ENCODE data around the gene COTL1. TPM values are rescaled to one million over a fixed set of nuclear protein-coding genes. Genes with fewer than 3 reads are reported as not detected.
"Not testable (repeated sequence)": the region's sequence is repeated elsewhere in the genome, so short reads cannot be mapped to it uniquely, and the experiment has no call there.

The COTL1 gene
- total RNA-seq, 1 donor, result 528 TPM

- no peaks in the 10 kb centered on the region for H3K27me3 ChIP-seq (ENCODE audit: insufficient read depth, low read length)
- no peak overlapping the region for H3K4me3 ChIP-seq (ENCODE audit: low read length)
- peaks cover 63% of the 10 kb centered on the region for H3K4me1 ChIP-seq (ENCODE audit: insufficient read depth, low read length)
- no peaks in the 10 kb centered on the region for H3K9me3 ChIP-seq (ENCODE audit: low read depth, low read length)
Observed at GRCh38 chr16:84565669-84566495, 52.0 kb downstream of the COTL1 start.

GRCh38 chr16:84563786-84564420 is 54.0 kb downstream of the COTL1 start:
- H3K4me1 ChIP-seq (ENCODE audit: insufficient read depth, low read length), result peaks cover 44% of the 10 kb centered on the region
- no peaks in the 10 kb centered on the region for H3K27me3 ChIP-seq (ENCODE audit: insufficient read depth, low read length)
- H3K4me3 ChIP-seq (ENCODE audit: low read length), result no peak overlapping the region
- no peaks in the 10 kb centered on the region for H3K9me3 ChIP-seq (ENCODE audit: low read depth, low read length)

- no peaks in the 10 kb centered on the region for H3K9me3 ChIP-seq (ENCODE audit: low read depth, low read length)
- H3K4me1 ChIP-seq (ENCODE audit: insufficient read depth, low read length), result peaks cover 37% of the 10 kb centered on the region
- H3K27me3 ChIP-seq (ENCODE audit: insufficient read depth, low read length), result no peaks in the 10 kb centered on the region
- H3K4me3 ChIP-seq (ENCODE audit: low read length), result no peak overlapping the region
Observed at GRCh38 chr16:84563064-84563715, 54.7 kb downstream of the COTL1 start.

- Histone ChIP-seq H3K9me3 (ENCODE audit: low read depth, low read length) (no peaks in the 10 kb centered on the region), H3K4me1 (ENCODE audit: insufficient read depth, low read length) (peaks cover 33% of the 10 kb centered on the region)
Observed at GRCh38 chr16:84562174-84562815, 55.6 kb downstream of the COTL1 start.

GRCh38 chr16:84561291-84561690 is 56.6 kb downstream of the COTL1 start:
- H3K4me3 ChIP-seq (ENCODE audit: low read length), result no peak overlapping the region
- H3K9me3 ChIP-seq (ENCODE audit: low read depth, low read length), result no peaks in the 10 kb centered on the region
- H3K4me1 ChIP-seq (ENCODE audit: insufficient read depth, low read length), result peaks cover 33% of the 10 kb centered on the region
- H3K27me3 ChIP-seq (ENCODE audit: insufficient read depth, low read length), result no peaks in the 10 kb centered on the region

More at GRCh38 chr16:84562174-84562815, 55.6 kb downstream of the COTL1 start:
- Histone ChIP-seq H3K4me3 (ENCODE audit: low read length) (no peak overlapping the region), H3K27me3 (ENCODE audit: insufficient read depth, low read length) (no peaks in the 10 kb centered on the region)

GRCh38 chr16:84560269-84560668 is 57.6 kb downstream of the COTL1 start:
- H3K4me3 ChIP-seq (ENCODE audit: low read length), result no peak overlapping the region
- no peaks in the 10 kb centered on the region for H3K9me3 ChIP-seq (ENCODE audit: low read depth, low read length)
- H3K27me3 ChIP-seq (ENCODE audit: insufficient read depth, low read length), result no peaks in the 10 kb centered on the region
- peaks cover 33% of the 10 kb centered on the region for H3K4me1 ChIP-seq (ENCODE audit: insufficient read depth, low read length)

- H3K27me3 ChIP-seq (ENCODE audit: insufficient read depth, low read length), result no peaks in the 10 kb centered on the region
- peaks cover 35% of the 10 kb centered on the region for H3K4me1 ChIP-seq (ENCODE audit: insufficient read depth, low read length)
- H3K4me3 ChIP-seq (ENCODE audit: low read length), result no peak overlapping the region
- no peaks in the 10 kb centered on the region for H3K9me3 ChIP-seq (ENCODE audit: low read depth, low read length)
Observed at GRCh38 chr16:84559311-84559932, 58.5 kb downstream of the COTL1 start.

- H3K9me3 ChIP-seq (ENCODE audit: low read depth, low read length); H3K27me3 ChIP-seq (ENCODE audit: insufficient read depth, low read length); H3K4me3 ChIP-seq (ENCODE audit: low read length): not testable (repeated sequence)
- H3K4me1 ChIP-seq (ENCODE audit: insufficient read depth, low read length), result peaks cover 34% of the 10 kb centered on the region
Observed at GRCh38 chr16:84558850-84559249, 59.0 kb downstream of the COTL1 start.

GRCh38 chr16:84557504-84557903 is 60.4 kb downstream of the COTL1 start:
- no peak overlapping the region for H3K4me3 ChIP-seq (ENCODE audit: low read length)

GRCh38 chr16:84557059-84557458 is 60.8 kb downstream of the COTL1 start:
- peaks cover 29% of the 10 kb centered on the region for H3K4me1 ChIP-seq (ENCODE audit: insufficient read depth, low read length)
- no peaks in the 10 kb centered on the region for H3K9me3 ChIP-seq (ENCODE audit: low read depth, low read length)
- no peak overlapping the region for H3K4me3 ChIP-seq (ENCODE audit: low read length)
- H3K27me3 ChIP-seq (ENCODE audit: insufficient read depth, low read length), result no peaks in the 10 kb centered on the region

More at GRCh38 chr16:84557504-84557903, 60.4 kb downstream of the COTL1 start:
- H3K27me3 ChIP-seq (ENCODE audit: insufficient read depth, low read length), result no peaks in the 10 kb centered on the region
- peaks cover 30% of the 10 kb centered on the region for H3K4me1 ChIP-seq (ENCODE audit: insufficient read depth, low read length)
- no peaks in the 10 kb centered on the region for H3K9me3 ChIP-seq (ENCODE audit: low read depth, low read length)

- Histone ChIP-seq H3K4me3 (ENCODE audit: low read length) (no peak overlapping the region), H3K4me1 (ENCODE audit: insufficient read depth, low read length) (peaks cover 27% of the 10 kb centered on the region), H3K9me3 (ENCODE audit: low read depth, low read length) (no peaks in the 10 kb centered on the region), H3K27me3 (ENCODE audit: insufficient read depth, low read length) (no peaks in the 10 kb centered on the region)
Observed at GRCh38 chr16:84555418-84556196, 62.3 kb downstream of the COTL1 start.

- no peaks in the 10 kb centered on the region for H3K9me3 ChIP-seq (ENCODE audit: low read depth, low read length)
- peaks cover 33% of the 10 kb centered on the region for H3K4me1 ChIP-seq (ENCODE audit: insufficient read depth, low read length)
- H3K4me3 ChIP-seq (ENCODE audit: low read length), result no peak overlapping the region
- no peaks in the 10 kb centered on the region for H3K27me3 ChIP-seq (ENCODE audit: insufficient read depth, low read length)
Observed at GRCh38 chr16:84554627-84555328, 63.1 kb downstream of the COTL1 start.

- Histone ChIP-seq H3K27me3 (ENCODE audit: insufficient read depth, low read length) (no peaks in the 10 kb centered on the region), H3K4me1 (ENCODE audit: insufficient read depth, low read length) (peaks cover 35% of the 10 kb centered on the region), H3K9me3 (ENCODE audit: low read depth, low read length) (no peaks in the 10 kb centered on the region), H3K4me3 (ENCODE audit: low read length) (peak overlapping the region; percentile 23)
Observed at GRCh38 chr16:84553873-84554399, 63.9 kb downstream of the COTL1 start.
